GM12865 (cell line): Measurements from ENCODE around the gene HSD17B11.
"Not testable (repeated sequence)": the region's sequence is repeated elsewhere in the genome, so short reads cannot be mapped to it uniquely, and the experiment has no call there.

ENCODE experiments used
- DNase-seq: peaks from one replicate; pipeline ENCODE4 v3.0.0; 2010; ENCODE audit warnings: low read depth
- H3K4me3 ChIP-seq: 2 replicates; pipeline ENCODE4 v1.5.1; 2011; ENCODE audit warnings: mild to moderate bottlenecking, low read depth, low read length, control low read depth
- CTCF ChIP-seq: IDR thresholded peaks from 2 replicates; pipeline ENCODE4 v1.5.1; 2011; ENCODE audit warnings: low read length, control low read depth, low read depth, inconsistent platforms; ENCODE audit not compliant: insufficient read depth; ENCODE audit errors: missing control alignments

The HSD17B11 gene

GRCh38 chr4:87414816-87415215, 23.8 kb upstream of the HSD17B11 start:
- no peak for DNase-seq
- TF ChIP-seq CTCF: no peak
- no peak overlapping the region for H3K4me3 ChIP-seq

- no peak for DNase-seq
- no peak overlapping the region for H3K4me3 ChIP-seq
- TF ChIP-seq CTCF: no peak
These were observed 19.7 kb upstream of the HSD17B11 start for GRCh38 chr4:87410679-87411078.

- TF ChIP-seq CTCF: no peak
- DNase-seq: no peak
- H3K4me3 ChIP-seq: no peak overlapping the region
These were observed 19.2 kb upstream of the HSD17B11 start for GRCh38 chr4:87410157-87410556.

- DNase-seq: no peak
- no peak overlapping the region for H3K4me3 ChIP-seq
- no peak for TF ChIP-seq CTCF
These were observed 18.5 kb upstream of the HSD17B11 start for GRCh38 chr4:87409420-87409939.

- not testable (repeated sequence) for DNase-seq, H3K4me3 ChIP-seq
These were observed 15.9 kb upstream of the HSD17B11 start for GRCh38 chr4:87406902-87407301.

- peak; percentile 62 for DNase-seq
- TF ChIP-seq CTCF: no peak
- H3K4me3 ChIP-seq: no peak overlapping the region
These were observed 15.5 kb upstream of the HSD17B11 start for GRCh38 chr4:87406462-87406861.

- DNase-seq: no peak
- no peak overlapping the region for H3K4me3 ChIP-seq
- no peak for TF ChIP-seq CTCF
These were observed 14.3 kb upstream of the HSD17B11 start for GRCh38 chr4:87405211-87405820.

GRCh38 chr4:87403732-87404131, 12.7 kb upstream of the HSD17B11 start:
- H3K4me3 ChIP-seq, DNase-seq: not testable (repeated sequence)
